Astrocyte of the spinal cord (primary cell): ENCODE measurements around the gene WWOX.

Source experiments
- DNase-seq: peaks from one replicate; pipeline ENCODE4 v3.0.0; 2011; ENCODE audit warnings: low read depth, low spot score
- H3K4me3 ChIP-seq: 2 replicates; pipeline ENCODE4 v1.5.1; 2011; ENCODE audit warnings: low read depth, mild to moderate bottlenecking, low read length, moderate library complexity
- in situ Hi-C: cut with HindIII; loops from 2 replicates; pipeline ENCODE4 v1.10.0; 2017; ENCODE audit warnings: low sequenced_read_pairs
- TF ChIP-seq, protein P1 (sequence below): IDR thresholded peaks from 2 replicates; pipeline ENCODE4 v1.5.1; 2012; ENCODE audit warnings: low read depth, mild to moderate bottlenecking, low read length, inconsistent platforms

WWOX gene

DNA sequence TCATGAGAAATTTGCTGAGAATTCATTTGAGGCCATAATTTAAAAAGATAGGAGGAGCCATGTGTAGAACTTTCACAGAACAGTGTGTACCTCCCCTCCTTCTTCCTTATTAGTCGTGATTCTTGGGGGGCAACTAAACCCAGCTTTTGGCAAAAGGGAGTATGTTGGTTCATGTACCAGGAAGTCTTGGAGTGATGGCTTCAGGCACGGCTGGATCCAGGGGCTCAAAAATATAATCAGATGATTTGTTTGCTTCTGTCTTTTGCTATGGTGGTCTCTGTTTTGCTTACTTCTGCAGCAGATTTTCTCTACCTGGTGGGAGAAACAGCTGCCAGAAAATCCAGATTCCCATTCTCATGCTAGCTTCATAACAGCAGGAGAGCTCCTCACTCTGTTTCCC is 871.2 kb downstream of the WWOX start:
- no peak overlapping the region for H3K4me3 ChIP-seq
- DNase-seq: no peak
- TF ChIP-seq, protein P1, sequence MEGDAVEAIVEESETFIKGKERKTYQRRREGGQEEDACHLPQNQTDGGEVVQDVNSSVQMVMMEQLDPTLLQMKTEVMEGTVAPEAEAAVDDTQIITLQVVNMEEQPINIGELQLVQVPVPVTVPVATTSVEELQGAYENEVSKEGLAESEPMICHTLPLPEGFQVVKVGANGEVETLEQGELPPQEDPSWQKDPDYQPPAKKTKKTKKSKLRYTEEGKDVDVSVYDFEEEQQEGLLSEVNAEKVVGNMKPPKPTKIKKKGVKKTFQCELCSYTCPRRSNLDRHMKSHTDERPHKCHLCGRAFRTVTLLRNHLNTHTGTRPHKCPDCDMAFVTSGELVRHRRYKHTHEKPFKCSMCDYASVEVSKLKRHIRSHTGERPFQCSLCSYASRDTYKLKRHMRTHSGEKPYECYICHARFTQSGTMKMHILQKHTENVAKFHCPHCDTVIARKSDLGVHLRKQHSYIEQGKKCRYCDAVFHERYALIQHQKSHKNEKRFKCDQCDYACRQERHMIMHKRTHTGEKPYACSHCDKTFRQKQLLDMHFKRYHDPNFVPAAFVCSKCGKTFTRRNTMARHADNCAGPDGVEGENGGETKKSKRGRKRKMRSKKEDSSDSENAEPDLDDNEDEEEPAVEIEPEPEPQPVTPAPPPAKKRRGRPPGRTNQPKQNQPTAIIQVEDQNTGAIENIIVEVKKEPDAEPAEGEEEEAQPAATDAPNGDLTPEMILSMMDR: no peak
- in situ Hi-C loops: no loop called here

DNA sequence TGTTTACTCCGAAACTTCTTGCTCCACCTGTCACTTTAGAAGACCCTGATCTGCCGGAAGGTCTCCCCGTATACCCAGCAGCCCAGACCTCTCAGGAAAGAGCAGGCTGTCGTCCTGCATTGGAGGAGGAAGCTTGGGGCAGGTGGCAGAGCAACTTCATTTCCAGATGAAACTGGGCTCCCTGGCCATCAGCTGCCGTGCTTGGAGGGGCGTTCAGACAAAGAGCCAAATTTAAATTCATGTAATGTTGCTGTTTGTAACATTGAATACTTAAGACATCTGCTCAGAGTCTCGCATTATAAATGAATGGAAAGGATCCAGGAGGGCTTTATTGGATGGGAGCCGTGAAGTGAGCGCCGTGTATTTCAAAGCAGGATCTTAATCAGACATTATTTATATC is 872.6 kb downstream of the WWOX start:
- H3K4me3 ChIP-seq: no peak overlapping the region
- in situ Hi-C loops: no loop called here
- TF ChIP-seq, protein P1: no peak
- no peak for DNase-seq

DNA sequence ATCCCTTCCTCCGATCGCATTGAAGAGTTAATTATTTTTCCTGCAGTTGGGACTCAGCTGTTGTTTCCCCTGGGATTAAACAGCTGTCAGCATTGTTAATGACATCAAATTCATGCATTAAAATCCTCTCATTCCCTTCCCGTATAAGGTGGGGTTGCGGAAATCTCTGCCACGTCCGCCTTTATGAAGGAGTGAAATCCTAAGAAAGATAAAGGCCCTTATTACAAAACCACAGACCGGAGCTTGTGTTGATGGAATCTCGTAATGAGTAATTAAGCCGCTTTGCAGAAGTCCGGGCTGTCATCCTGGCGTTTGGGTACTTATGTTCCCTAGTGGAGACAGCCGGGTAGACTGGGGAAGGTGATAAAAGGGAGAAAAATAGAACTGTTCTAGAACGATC is 873.5 kb downstream of the WWOX start:
- TF ChIP-seq, protein P1: no peak
- in situ Hi-C loops: no loop called here
- H3K4me3 ChIP-seq: no peak overlapping the region
- no peak for DNase-seq

- TF ChIP-seq, protein P1: no peak
- in situ Hi-C loops: no loop called here
- no peak overlapping the region for H3K4me3 ChIP-seq
- no peak for DNase-seq
These were observed 876.8 kb downstream of the WWOX start for GRCh38 chr16:78976212-78976611.

DNA sequence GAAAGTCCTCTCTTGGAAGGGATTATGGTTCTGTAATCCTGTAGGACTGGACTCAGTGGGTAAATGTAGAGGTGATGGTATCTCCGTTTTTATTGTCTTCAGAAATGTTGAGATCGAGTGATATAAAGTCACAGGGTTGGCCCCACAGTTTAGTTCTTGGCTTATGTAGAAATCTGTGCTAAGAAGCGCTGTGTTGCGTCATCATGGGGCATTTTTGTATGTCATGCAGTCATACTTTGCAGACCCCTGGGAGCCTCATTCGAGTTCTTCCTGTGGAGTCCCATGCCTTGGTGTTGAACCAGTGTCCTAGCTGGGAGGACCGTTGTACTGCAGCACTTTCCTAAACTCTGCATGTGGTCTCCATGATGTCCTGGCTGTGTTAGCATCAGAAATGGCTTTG is 881.4 kb downstream of the WWOX start:
- in situ Hi-C loops: no loop called here
- TF ChIP-seq, protein P1: no peak
- no peak overlapping the region for H3K4me3 ChIP-seq
- DNase-seq: no peak

DNA sequence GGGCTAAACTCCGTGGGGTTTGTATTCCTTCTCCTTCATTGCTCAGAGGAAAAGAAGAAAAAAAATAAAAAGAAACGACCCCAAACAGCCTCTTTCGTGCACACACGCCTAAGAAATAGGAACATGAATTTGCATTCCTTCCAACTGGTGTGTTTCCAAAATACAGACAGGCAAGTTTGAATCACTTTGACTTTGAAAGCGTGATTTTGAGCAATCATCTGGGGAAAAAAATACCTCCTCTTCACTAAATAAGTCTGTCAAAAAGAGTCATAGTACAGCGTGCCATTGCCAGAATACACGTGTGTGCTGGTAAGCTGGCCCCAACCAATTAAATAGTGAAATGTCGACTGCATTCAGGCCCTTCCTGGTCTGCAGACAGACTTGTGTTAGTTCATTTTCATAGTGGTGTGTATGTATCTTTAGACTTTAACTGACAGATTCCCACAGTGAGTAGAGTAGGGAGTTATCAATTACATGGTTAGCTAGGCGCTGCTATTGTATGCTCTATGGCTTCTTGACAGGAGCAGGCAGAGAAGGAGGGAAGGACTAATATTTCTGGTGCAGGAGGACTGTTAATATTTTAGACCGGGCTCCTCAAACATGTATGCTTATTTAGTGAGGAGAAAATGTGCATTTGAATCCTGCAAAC is 882.8 kb downstream of the WWOX start:
- in situ Hi-C loops: no loop called here
- TF ChIP-seq, protein P1: no peak
- H3K4me3 ChIP-seq: no peak overlapping the region
- DNase-seq: no peak
